Measurements from ENCODE around the gene CASR.

GRCh38 chr3:122227036-122227781 is 43.7 kb downstream of the CASR start:
- no peak for TF ChIP-seq POLR2A (IDR thresholded peaks at IDR 0.05)
- TF ChIP-seq CTCF (IDR thresholded peaks at IDR 0.05): no peak

All from esophagus squamous epithelium (tissue), 4 donors.